Ascending aorta (tissue), 2 donors: ENCODE data around the gene VPS72. TPM values are rescaled to one million over a fixed set of nuclear protein-coding genes. Genes with fewer than 3 reads are reported as not detected.

ENCODE experiments used
- DNase-seq, 2 donors: peaks; one replicate each; pipeline ENCODE4 v3.0.0-alpha.2; 2019; ENCODE audit warnings: low spot score in 2 of 2
- H3K27ac ChIP-seq, 2 donors: fragments of 200-600 bp; sonication (generic); one replicate each; pipeline ENCODE4 v1.5.1; 2016 to 2017; ENCODE audit warnings: mild to moderate bottlenecking in 1 of 2
- H3K27me3 ChIP-seq: fragments of 200-600 bp; sonication (generic); one replicate; pipeline ENCODE4 v1.5.1; 2017
- H3K36me3 ChIP-seq, 2 donors: fragments of 200-600 bp; sonication (generic); one replicate each; pipeline ENCODE4 v1.5.1; 2016
- H3K4me1 ChIP-seq, 2 donors: fragments of 200-600 bp; sonication (generic); one replicate each; pipeline ENCODE4 v1.5.1; 2016 to 2017; ENCODE audit warnings: mild to moderate bottlenecking in 1 of 2
- H3K4me3 ChIP-seq, 2 donors: fragments of 200-600 bp; sonication (generic); one replicate each; pipeline ENCODE4 v1.5.1; 2016 to 2017; ENCODE audit warnings: mild to moderate bottlenecking in 1 of 2
- H3K9me3 ChIP-seq, 2 donors: fragments of 200-600 bp; sonication (generic); one replicate each; pipeline ENCODE4 v1.5.1; 2016
- CTCF ChIP-seq, 3 experiments: fragments of 200-600 bp in 2 of 3; fragments of 450-650 bp in 1 of 3; sonication (generic) in 2 of 3; IDR thresholded peaks; one replicate each; pipeline ENCODE4 v1.5.1; 2016 to 2019; ENCODE audit warnings: antibody characterized with exemption in 3 of 3, mild to moderate bottlenecking in 1 of 3, moderate library complexity in 1 of 3
- intact Hi-C: fragments of 100-400 bp; cut with DNase I; formaldehyde crosslinking; loops from one replicate; pipeline ENCODE4 v1.15.1; 2023
- total RNA-seq: library from RNA; depleted of rRNA; stranded (reverse); fragments of >200 nt; gene quantifications from one replicate; pipeline ENCODE4 v1.1.0, GENCODE V29; 2016

Gene VPS72
- total RNA-seq, 1 donor from 2014 or later = 33.6 TPM

GRCh38 chr1:151128800-151129199 is 61.2 kb downstream of the VPS72 start:
- no peaks in the 10 kb centered on the region for H3K27me3 ChIP-seq
- no peak overlapping the region for H3K27ac ChIP-seq
- H3K4me3 ChIP-seq = no peak overlapping the region
- TF ChIP-seq CTCF (IDR thresholded peaks at IDR 0.05) = no peak
- intact Hi-C loops = no loop called here
- no peaks in the 10 kb centered on the region for H3K4me1 ChIP-seq
- H3K36me3 ChIP-seq = peaks cover 0 to 4% of the 10 kb centered on the region in 2 donors
- H3K9me3 ChIP-seq = no peaks in the 10 kb centered on the region
- DNase-seq = no peak

Other genes with a start within 250 kb of the VPS72 start
- 114 TPM for gene CERS2, start 215.4 kb downstream of the VPS72 start, total RNA-seq
- not detected for gene ANXA9, start 207.9 kb downstream of the VPS72 start, total RNA-seq
- gene MINDY1, start 183.3 kb downstream of the VPS72 start, total RNA-seq = 9.7 TPM
- gene PRUNE1, start 181.7 kb downstream of the VPS72 start, total RNA-seq = 36.5 TPM
- gene BNIPL, start 153.6 kb downstream of the VPS72 start, total RNA-seq = not detected
- 11.4 TPM for gene C1orf56, start 142.4 kb downstream of the VPS72 start, total RNA-seq
- 42.4 TPM for gene CDC42SE1, start 130.6 kb downstream of the VPS72 start, total RNA-seq
- 3.6 TPM for gene MLLT11, start 129.8 kb downstream of the VPS72 start, total RNA-seq
- gene GABPB2, start 119.4 kb downstream of the VPS72 start, total RNA-seq = 3.7 TPM
- 31.8 TPM for gene SEMA6C, start 43.6 kb downstream of the VPS72 start, total RNA-seq
- gene TNFAIP8L2, start 33.5 kb downstream of the VPS72 start, total RNA-seq = not detected
- 0.85 TPM for gene LYSMD1, start 24.3 kb downstream of the VPS72 start, total RNA-seq
- gene SCNM1, start 24.1 kb downstream of the VPS72 start, total RNA-seq = 27.4 TPM
- gene TMOD4, start 14.2 kb downstream of the VPS72 start, total RNA-seq = not detected
- gene PIP5K1A, start 8.4 kb upstream of the VPS72 start, total RNA-seq = 36.5 TPM
- gene PSMD4, start 64.5 kb upstream of the VPS72 start, total RNA-seq = 83.5 TPM
- 67.9 TPM for gene ZNF687, start 92.1 kb upstream of the VPS72 start, total RNA-seq
- gene PI4KB, start 137.2 kb upstream of the VPS72 start, total RNA-seq = 94.8 TPM
- gene RFX5, start 157.1 kb upstream of the VPS72 start, total RNA-seq = 8.4 TPM
- gene SELENBP1, start 182.5 kb upstream of the VPS72 start, total RNA-seq = 102 TPM
- 320 TPM for gene PSMB4, start 209.4 kb upstream of the VPS72 start, total RNA-seq